GM12875 (cell line): ENCODE results near the gene SLIT3.
"Not testable (repeated sequence)": the region's sequence is repeated elsewhere in the genome, so short reads cannot be mapped to it uniquely, and the experiment has no call there.

Experiments used
- H3K4me3 ChIP-seq: one replicate; pipeline ENCODE4 v1.5.1; 2011; ENCODE audit warnings: low read depth, low read length, control low read depth
- TF ChIP-seq, protein P1 (sequence below): IDR thresholded peaks from 2 replicates; pipeline ENCODE4 v1.5.1; 2011; ENCODE audit warnings: low read depth, mild to moderate bottlenecking, control low read depth, inconsistent platforms, low read length, moderate library complexity, borderline replicate concordance; ENCODE audit not compliant: insufficient read depth

The SLIT3 gene

DNA sequence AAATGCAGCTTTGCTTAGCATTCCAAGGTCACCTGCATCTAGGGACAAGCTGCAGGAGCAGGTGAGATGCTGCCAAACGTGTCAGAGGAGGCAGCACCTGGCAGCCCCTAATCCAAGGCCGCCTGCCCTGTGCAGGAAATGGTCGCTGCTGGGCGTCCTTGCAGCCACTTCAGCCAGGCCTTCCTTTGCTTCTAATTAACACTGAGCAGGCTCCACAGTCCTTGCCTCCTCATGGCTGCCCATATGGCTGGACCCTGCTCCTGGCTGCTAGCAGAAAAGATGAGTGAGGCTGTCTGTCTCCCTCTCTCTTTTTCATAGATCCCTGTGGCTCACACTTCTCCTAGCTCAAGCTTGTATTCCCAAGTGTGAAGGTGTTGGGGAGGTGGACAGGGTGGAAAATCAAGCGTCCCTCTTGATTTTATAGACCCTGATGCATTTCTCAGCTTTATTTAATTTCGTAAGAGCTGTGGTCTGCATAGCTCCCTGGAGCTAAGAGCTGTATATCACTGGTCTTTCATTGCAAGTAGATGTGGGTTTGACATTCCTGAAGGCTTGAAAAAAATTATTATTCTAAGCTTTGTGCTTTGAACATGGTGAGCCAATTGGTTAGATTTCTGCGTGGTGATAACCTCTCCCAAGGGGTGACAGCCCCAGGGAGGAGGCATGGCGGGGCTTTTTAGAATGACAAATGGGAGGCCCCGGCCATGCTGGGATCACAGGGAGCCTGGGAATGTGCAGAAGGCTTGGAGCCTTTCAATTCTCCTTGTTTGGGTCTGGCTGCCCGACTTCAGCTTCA is 193.8 kb downstream of the SLIT3 start:
- H3K4me3 ChIP-seq = no peak overlapping the region
- TF ChIP-seq, protein P1, sequence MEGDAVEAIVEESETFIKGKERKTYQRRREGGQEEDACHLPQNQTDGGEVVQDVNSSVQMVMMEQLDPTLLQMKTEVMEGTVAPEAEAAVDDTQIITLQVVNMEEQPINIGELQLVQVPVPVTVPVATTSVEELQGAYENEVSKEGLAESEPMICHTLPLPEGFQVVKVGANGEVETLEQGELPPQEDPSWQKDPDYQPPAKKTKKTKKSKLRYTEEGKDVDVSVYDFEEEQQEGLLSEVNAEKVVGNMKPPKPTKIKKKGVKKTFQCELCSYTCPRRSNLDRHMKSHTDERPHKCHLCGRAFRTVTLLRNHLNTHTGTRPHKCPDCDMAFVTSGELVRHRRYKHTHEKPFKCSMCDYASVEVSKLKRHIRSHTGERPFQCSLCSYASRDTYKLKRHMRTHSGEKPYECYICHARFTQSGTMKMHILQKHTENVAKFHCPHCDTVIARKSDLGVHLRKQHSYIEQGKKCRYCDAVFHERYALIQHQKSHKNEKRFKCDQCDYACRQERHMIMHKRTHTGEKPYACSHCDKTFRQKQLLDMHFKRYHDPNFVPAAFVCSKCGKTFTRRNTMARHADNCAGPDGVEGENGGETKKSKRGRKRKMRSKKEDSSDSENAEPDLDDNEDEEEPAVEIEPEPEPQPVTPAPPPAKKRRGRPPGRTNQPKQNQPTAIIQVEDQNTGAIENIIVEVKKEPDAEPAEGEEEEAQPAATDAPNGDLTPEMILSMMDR = no peak

DNA sequence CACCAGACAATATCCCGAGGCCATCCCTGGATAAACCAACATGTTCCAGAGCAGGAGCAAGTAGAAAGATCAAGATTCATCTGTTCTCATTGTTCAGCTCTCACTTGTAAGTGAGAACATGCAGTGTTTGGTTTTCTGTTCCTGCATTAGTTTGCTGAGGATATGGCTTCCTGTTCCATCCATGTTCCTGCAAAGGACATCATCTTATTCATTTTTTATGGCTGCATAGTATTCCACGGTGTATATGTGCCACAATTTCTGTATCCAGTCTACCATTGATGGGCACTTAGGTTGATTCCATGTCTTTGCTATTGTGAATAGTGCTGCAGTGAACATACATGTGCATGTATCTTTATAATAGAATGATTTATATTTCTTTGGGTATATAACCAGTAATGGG is 195.4 kb downstream of the SLIT3 start:
- H3K4me3 ChIP-seq = not testable (repeated sequence)

DNA sequence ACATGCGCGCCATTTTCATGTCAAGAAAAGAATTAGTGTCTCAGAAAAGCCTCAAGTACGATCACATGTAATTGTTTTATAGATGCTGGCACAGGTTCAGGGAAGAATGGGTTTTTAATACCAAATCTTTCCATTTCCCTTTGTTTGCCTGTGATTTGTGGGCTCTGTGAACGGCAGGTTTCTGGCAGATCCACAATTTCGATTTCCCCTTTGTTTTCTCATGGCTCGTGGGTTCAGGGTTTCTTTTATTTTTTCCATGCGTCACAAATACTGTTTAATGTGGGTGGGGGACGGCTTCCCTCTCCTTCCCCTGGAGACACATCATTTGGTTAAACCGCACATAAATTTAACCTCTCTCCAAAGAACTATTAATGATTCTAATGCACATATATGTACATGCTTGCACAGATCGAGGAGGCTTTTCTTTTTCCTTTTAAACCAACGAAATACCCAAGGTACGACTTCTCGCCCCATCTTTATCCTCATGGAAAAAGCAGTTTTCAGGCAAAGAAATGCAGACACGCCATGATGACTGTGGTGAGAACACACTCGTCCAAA is 195.9 kb downstream of the SLIT3 start:
- TF ChIP-seq, protein P1 = no peak
- no peak overlapping the region for H3K4me3 ChIP-seq

DNA sequence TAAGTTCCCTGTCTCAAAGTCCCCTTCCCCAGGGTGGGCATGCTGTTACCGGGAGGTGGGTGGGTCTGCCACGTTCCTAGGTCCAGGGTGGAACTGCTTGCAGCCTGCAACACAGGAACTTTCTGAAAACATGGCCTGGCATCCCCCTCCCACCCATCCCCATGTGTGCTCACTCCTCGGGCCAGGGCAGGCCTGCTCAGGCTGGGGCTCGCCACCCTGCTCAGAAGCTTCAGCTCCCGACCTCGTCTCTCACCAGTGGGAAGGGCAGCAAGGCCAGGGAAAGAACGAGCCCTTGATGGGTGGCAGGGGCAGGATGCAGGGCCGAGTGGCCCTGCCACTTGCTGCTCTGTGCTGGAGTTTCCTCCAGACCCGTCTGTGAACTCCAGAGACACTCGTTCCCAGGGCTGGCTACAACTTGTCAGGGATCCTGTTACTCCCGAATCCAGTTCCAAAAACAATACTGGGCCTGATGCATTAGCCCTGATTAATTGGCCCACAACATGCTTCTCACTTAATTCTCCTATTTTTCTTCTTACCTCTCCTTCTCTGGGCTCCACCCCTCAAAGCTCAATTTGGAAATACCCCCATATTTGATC is 197.3 kb downstream of the SLIT3 start:
- H3K4me3 ChIP-seq = no peak overlapping the region
- TF ChIP-seq, protein P1 = no peak

DNA sequence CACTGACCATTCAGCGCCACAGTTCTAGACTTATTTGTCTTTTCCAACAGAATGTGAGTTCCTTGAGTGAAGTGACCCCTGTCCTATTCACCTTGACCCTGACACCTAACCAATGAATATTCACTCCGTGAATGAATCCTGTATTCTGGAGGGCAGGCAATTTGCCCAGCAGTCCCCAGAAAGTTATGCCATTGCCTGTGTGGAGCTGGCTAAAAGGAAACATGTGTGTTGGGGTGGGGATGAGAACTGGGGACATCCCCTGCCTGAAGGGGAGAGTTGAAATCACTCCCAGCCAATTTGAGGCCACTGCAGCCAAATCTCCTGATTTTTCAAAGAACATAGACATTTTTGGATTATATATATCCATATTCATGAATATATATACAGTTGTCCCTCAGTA is 199.0 kb downstream of the SLIT3 start:
- TF ChIP-seq, protein P1 = no peak
- H3K4me3 ChIP-seq = no peak overlapping the region

DNA sequence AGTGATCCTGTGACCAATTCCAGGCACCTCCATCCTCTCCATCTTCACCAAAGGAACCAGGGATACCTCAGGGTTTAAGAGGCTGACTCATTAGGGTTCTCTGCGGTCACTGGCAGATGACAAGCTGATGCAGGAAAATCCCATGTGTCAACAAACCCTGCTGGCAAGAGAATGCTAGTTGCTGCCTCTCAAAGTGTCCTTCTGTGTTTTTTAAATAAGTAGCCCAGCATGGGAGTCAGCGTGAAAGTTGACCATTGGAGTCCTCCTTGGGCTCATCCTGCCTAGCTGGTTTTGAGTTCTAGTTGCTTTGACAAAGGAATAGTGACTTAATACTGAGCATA is 200.2 kb downstream of the SLIT3 start:
- TF ChIP-seq, protein P1 = no peak
- no peak overlapping the region for H3K4me3 ChIP-seq

DNA sequence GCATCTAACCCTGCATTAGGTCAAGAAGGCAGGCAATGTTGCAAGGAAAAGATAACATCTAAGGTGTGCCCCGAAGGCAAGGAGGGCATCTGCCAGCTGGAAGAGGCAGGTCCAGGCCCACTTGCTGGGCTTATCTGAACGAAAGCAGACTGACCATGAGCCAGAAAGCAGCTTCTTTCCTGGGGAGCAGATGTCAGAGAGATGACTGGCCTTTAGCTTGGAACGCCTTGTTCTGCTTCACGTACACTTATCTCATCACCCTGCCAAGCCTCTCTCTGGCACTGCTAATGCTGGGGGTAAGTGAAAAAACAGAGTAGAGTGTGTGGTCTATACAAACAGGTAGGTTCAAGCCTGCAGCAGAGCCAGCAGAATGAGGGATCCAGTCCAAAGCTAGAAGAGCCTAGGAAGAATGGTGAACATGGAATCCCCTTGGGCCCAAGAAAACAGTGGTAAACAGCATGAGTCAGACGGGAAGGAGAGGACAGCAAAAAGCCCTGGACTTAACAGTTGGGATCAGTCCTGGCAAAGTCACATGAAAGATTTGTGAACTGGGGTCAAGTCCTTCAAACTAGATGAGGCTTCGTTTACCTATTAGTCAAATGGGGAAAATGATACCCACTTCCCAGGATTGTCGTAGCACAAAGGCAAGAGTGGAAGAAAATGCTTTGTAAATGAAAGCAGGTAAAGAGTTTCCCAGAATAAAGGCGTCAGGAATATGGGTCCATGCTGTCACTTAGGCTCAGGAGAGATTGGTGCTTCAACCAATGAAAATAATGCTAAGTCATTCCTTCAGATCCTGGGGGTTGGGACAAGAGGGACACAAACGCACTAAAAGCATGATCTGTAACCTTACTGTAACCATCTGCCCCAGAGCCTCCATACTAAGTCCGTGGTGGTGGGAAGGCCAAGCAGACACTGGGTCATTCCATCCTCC is 200.9 kb downstream of the SLIT3 start:
- TF ChIP-seq, protein P1 = no peak
- no peak overlapping the region for H3K4me3 ChIP-seq
